Prostate gland (tissue), 2 donors: Measurements from ENCODE around the gene PMVK. TPM values are rescaled to one million over a fixed set of nuclear protein-coding genes. Genes with fewer than 3 reads are reported as not detected.

Source experiments
- DNase-seq: peaks from one replicate; pipeline ENCODE4 v3.0.0-alpha.2; 2019; ENCODE audit warnings: low spot score
- H3K27ac ChIP-seq, 2 donors: fragments of 200-600 bp; sonication (generic); 2 replicates each; pipeline ENCODE4 v1.5.1; 2017 to 2019
- H3K27me3 ChIP-seq: fragments of 200-600 bp; sonication (generic); replicated peaks from 2 replicates; pipeline ENCODE4 v1.5.1; 2019; ENCODE audit not compliant: insufficient read depth
- H3K36me3 ChIP-seq, 2 donors: fragments of 200-600 bp; sonication (generic); 1 replicate in 1 of 2; 2 replicates in 1 of 2; pipeline versions ENCODE4 v1.5.1 to v1.8.1; 2017 to 2019
- H3K4me1 ChIP-seq: fragments of 200-600 bp; sonication (generic); replicated peaks from 2 replicates; pipeline ENCODE4 v1.5.1; 2019
- H3K4me3 ChIP-seq, 2 donors: fragments of 200-600 bp; sonication (generic); 2 replicates each; pipeline ENCODE4 v1.5.1; 2017 to 2019
- H3K9me3 ChIP-seq: fragments of 200-600 bp; sonication (generic); 2 replicates; pipeline ENCODE4 v1.5.1; 2017
- POLR2A ChIP-seq: fragments of 450-650 bp; IDR thresholded peaks from one replicate; pipeline ENCODE4 v1.6.1; 2016; ENCODE audit warnings: antibody characterized with exemption, mild to moderate bottlenecking
- POLR2AphosphoS5 ChIP-seq: sonication (generic); formaldehyde crosslinking; IDR thresholded peaks from one replicate; pipeline ENCODE4 v1.6.1; 2017; ENCODE audit warnings: antibody characterized with exemption
- WGBS: methylation state at CpG from one replicate; pipeline ENCODE4 v1.1.5; 2018; 5-methylcytosine and 5-hydroxymethylcytosine counted together
- intact Hi-C: fragments of 100-400 bp; cut with DNase I; formaldehyde crosslinking; loops from one replicate; pipeline ENCODE4 v1.14.2; 2022
- microRNA-seq: library from miRNA; unstranded; fragments of <30 nt; microRNA quantifications from one replicate; pipeline ENCODE4, GENCODE V29; 2016
- small RNA-seq, 2 donors: library from RNA; depleted of rRNA; stranded (forward); fragments of <200 nt; gene quantifications; one replicate each; pipeline ENCODE3, GENCODE V24; 2016
- total RNA-seq, 2 donors: library from RNA; depleted of rRNA; stranded (reverse); fragments of >200 nt; gene quantifications; one replicate each; pipeline ENCODE4 v1.1.0, GENCODE V29; 2016
- TF ChIP-seq, protein P1 (sequence below), 4 experiments: fragments of 200-600 bp in 2 of 4; fragments of 450-650 bp in 2 of 4; sonication (generic) in 2 of 4; IDR thresholded peaks; 1 replicate in 3 of 4; 2 replicates in 1 of 4; pipeline ENCODE4 v1.5.1; 2016 to 2019; ENCODE audit warnings: antibody characterized with exemption in 4 of 4, mild to moderate bottlenecking in 2 of 4, moderate library complexity in 2 of 4

PMVK gene
- total RNA-seq, 2 donors from 2014 or later = 23.2 to 26.2 TPM

DNA sequence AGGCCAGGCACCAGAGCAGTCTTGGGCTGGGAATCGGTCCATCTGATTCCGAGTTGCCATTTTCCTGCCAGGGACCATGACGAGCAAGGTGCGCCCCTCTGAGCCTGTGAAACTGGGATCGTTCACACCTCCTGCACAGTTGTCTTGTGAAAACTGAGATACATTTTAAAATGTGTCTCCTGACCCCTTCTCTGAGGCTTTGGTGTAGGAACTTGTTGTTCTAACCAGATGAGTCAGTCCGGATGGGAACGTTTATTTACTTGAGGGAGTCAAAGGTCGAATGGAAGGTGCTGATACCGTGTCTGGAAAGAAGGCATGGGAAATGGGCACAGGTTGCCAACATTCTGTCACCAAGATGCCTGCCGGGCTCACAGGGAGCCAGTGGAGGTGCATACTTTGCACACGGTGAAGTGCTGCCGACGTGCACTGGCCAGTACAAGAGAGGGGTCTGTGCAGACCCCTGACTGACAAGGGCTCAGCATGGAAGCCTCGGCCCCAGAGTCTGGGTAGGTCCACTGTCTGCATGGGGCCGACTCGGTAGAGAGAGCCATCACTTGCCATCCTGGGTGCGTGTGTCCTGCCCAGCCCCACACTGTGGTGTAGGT lies 59.0 kb downstream of the PMVK start:
- no peak for DNase-seq
- intact Hi-C loops = no loop called here
- Histone ChIP-seq H3K4me1 (no peaks in the 10 kb centered on the region), H3K36me3 (no peaks in the 10 kb centered on the region), H3K27ac (peak overlapping the region in 1 of 2 donors; percentile 13), H3K4me3 (no peak overlapping the region), H3K27me3 (no peaks in the 10 kb centered on the region), H3K9me3 (no peaks in the 10 kb centered on the region)
- TF ChIP-seq POLR2A (no peak), POLR2AphosphoS5 (peak; percentile 31)
- TF ChIP-seq, protein P1, sequence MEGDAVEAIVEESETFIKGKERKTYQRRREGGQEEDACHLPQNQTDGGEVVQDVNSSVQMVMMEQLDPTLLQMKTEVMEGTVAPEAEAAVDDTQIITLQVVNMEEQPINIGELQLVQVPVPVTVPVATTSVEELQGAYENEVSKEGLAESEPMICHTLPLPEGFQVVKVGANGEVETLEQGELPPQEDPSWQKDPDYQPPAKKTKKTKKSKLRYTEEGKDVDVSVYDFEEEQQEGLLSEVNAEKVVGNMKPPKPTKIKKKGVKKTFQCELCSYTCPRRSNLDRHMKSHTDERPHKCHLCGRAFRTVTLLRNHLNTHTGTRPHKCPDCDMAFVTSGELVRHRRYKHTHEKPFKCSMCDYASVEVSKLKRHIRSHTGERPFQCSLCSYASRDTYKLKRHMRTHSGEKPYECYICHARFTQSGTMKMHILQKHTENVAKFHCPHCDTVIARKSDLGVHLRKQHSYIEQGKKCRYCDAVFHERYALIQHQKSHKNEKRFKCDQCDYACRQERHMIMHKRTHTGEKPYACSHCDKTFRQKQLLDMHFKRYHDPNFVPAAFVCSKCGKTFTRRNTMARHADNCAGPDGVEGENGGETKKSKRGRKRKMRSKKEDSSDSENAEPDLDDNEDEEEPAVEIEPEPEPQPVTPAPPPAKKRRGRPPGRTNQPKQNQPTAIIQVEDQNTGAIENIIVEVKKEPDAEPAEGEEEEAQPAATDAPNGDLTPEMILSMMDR (IDR thresholded peaks at IDR 0.05) = no peak
- 61% methylated on average over 17 of the region's 17 CpGs for WGBS

GRCh38 chr1:154876842-154877369 lies 59.6 kb downstream of the PMVK start:
- intact Hi-C loops = no loop called here

More at GRCh38 chr1:154876842-154877369, 59.6 kb downstream of the PMVK start:
- H3K27me3 ChIP-seq = no peaks in the 10 kb centered on the region
- H3K27ac ChIP-seq = peak overlapping the region in 1 of 2 donors; percentile 13
- no peak for DNase-seq
- TF ChIP-seq POLR2A = no peak
- TF ChIP-seq, protein P1 (IDR thresholded peaks at IDR 0.05) = no peak
- no peak for TF ChIP-seq POLR2AphosphoS5
- WGBS = 76% methylated on average over 3 of the region's 3 CpGs
- H3K4me1 ChIP-seq = no peaks in the 10 kb centered on the region
- no peaks in the 10 kb centered on the region for H3K9me3 ChIP-seq
- no peak overlapping the region for H3K4me3 ChIP-seq
- no peaks in the 10 kb centered on the region for H3K36me3 ChIP-seq

Small RNA genes lying within 50 kb of the gene (microRNA-seq; reads per million reads assigned to microRNA genes)
- gene MIR4258 = not detected

Small RNA genes lying within 50 kb of the gene (small RNA-seq; reads per million reads assigned to genes)
- gene MIR4258 = 0 reads per million in 2 donors
- gene RF00017 = 0 reads per million in 2 donors

Other genes with a start within 250 kb of the PMVK start
- 1 to 10 TPM; 1.2 to 3.0 TPM for gene KCNN3, start 66.4 kb downstream of the PMVK start, total RNA-seq
- 100 to 1,000 TPM; 113 to 140 TPM for gene PBXIP1, start 19.4 kb upstream of the PMVK start, total RNA-seq
- gene PYGO2, start 25.1 kb upstream of the PMVK start, total RNA-seq = 10 to 100 TPM; 44.1 to 44.6 TPM
- 10 to 100 TPM; 85.0 to 97.2 TPM for gene SHC1, start 34.0 kb upstream of the PMVK start, total RNA-seq
- 10 to 100 TPM; 33.5 to 47.5 TPM for gene CKS1B, start 38.0 kb upstream of the PMVK start, total RNA-seq
- gene FLAD1, start 46.6 kb upstream of the PMVK start, total RNA-seq = 10 to 100 TPM; 31.5 to 35.3 TPM
- gene LENEP, start 56.9 kb upstream of the PMVK start, total RNA-seq = not detected
- 100 to 1,000 TPM in 1 of 2 donors, 10 to 100 TPM in 1; 60.0 to 103 TPM for gene ZBTB7B, start 66.1 kb upstream of the PMVK start, total RNA-seq
- 1 to 10 TPM; 2.3 to 5.3 TPM for gene DCST2, start 97.1 kb upstream of the PMVK start, total RNA-seq
- gene DCST1, start 97.1 kb upstream of the PMVK start, total RNA-seq = under 1 TPM in 1 of 2 donors, not detected in 1; 0.51 TPM
- gene ADAM15, start 114.6 kb upstream of the PMVK start, total RNA-seq = 100 to 1,000 TPM in 1 of 2 donors, 10 to 100 TPM in 1; 72.5 to 138 TPM
- gene EFNA4, start 127.0 kb upstream of the PMVK start, total RNA-seq = 10 to 100 TPM; 10.3 to 23.4 TPM
- 1 to 10 TPM; 5.9 to 8.4 TPM for gene EFNA3, start 142.1 kb upstream of the PMVK start, total RNA-seq
- gene EFNA1, start 191.2 kb upstream of the PMVK start, total RNA-seq = 100 to 1,000 TPM in 1 of 2 donors, 10 to 100 TPM in 1; 85.1 to 132 TPM
- gene SLC50A1, start 199.1 kb upstream of the PMVK start, total RNA-seq = 10 to 100 TPM; 26.6 to 48.0 TPM
- 10 to 100 TPM; 93.6 to 97.0 TPM for gene DPM3, start 203.8 kb upstream of the PMVK start, total RNA-seq
- gene KRTCAP2, start 236.6 kb upstream of the PMVK start, total RNA-seq = 100 to 1,000 TPM; 111 to 236 TPM
- gene TRIM46, start 237.1 kb upstream of the PMVK start, total RNA-seq = 1 to 10 TPM in 1 of 2 donors, under 1 TPM in 1; 0.14 to 1.6 TPM